ENCODE results near the gene FRMD3. TPM values are rescaled to one million over a fixed set of nuclear protein-coding genes. Genes with fewer than 3 reads are reported as not detected.

Gene FRMD3
- total RNA-seq, 1 experiment from 2014 or later = 1.9 TPM

GRCh38 chr9:83385317-83385716, 152.9 kb downstream of the FRMD3 start:
- Histone ChIP-seq H3K4me2 (no peak overlapping the region), H2AFZ (no peak overlapping the region), H3K4me3 (no peak overlapping the region), H4K20me1 (ENCODE audit: insufficient read depth) (no peaks in the 10 kb centered on the region), H3K4me1 (replicated peaks; ENCODE audit: insufficient read depth) (no peaks in the 10 kb centered on the region), H3K79me2 (ENCODE audit: low read depth) (no peaks in the 10 kb centered on the region), H3K27me3 (ENCODE audit: insufficient read depth, low read depth) (no peaks in the 10 kb centered on the region), H3K27ac (no peak overlapping the region), H3K9me3 (ENCODE audit: insufficient read depth, low read depth) (no peaks in the 10 kb centered on the region), H3K9me2 (ENCODE audit: insufficient read depth) (no peaks in the 10 kb centered on the region), H3K36me3 (ENCODE audit: low read depth) (no peaks in the 10 kb centered on the region), H3F3A (ENCODE audit: insufficient read depth, low read depth) (no peaks in the 10 kb centered on the region)
- DNase-seq = no peak
- intact Hi-C loops (cut with micrococcal nuclease; ENCODE audit: unreplicated experiment) = loop anchor here (10.0 kb wide), 1 partner anchor 89 kb away; no protein-coding TSS in a partner anchor
- no peak for TF ChIP-seq CTCF (conservative IDR thresholded peaks at IDR 0.05)
- POLR2A ChIA-PET (ENCODE audit: unreplicated experiment) = interaction anchor here (0.6 kb wide), 1 partner anchor 27 kb away, joined by 4 read pairs; no protein-coding TSS in a partner anchor
- CTCF ChIA-PET = interaction anchor here (0.6 kb wide), 1 partner anchor 172 kb away, joined by 3 read pairs; no protein-coding TSS in a partner anchor
- no TSS peak for BruUV-seq (replicated peaks)

- DNase-seq = no peak
- Histone ChIP-seq H3K4me3 (no peak overlapping the region), H3K27ac (no peak overlapping the region), H3K4me2 (no peak overlapping the region), H4K20me1 (ENCODE audit: insufficient read depth) (no peaks in the 10 kb centered on the region), H3K9me3 (ENCODE audit: insufficient read depth, low read depth) (no peaks in the 10 kb centered on the region), H3F3A (ENCODE audit: insufficient read depth, low read depth) (no peaks in the 10 kb centered on the region), H3K27me3 (ENCODE audit: insufficient read depth, low read depth) (no peaks in the 10 kb centered on the region), H3K4me1 (replicated peaks; ENCODE audit: insufficient read depth) (no peaks in the 10 kb centered on the region), H3K36me3 (ENCODE audit: low read depth) (no peaks in the 10 kb centered on the region), H2AFZ (no peak overlapping the region), H3K9me2 (ENCODE audit: insufficient read depth) (no peaks in the 10 kb centered on the region), H3K79me2 (ENCODE audit: low read depth) (no peaks in the 10 kb centered on the region)
- no TSS peak for BruUV-seq (replicated peaks)
- intact Hi-C loops (cut with micrococcal nuclease; ENCODE audit: unreplicated experiment) = loop anchor here (10.0 kb wide), 1 partner anchor 91 kb away; no protein-coding TSS in a partner anchor
- ChIA-PET CTCF (no interaction called here), POLR2A (ENCODE audit: unreplicated experiment) (no interaction called here)
- TF ChIP-seq EZH2 (IDR thresholded peaks at IDR 0.05; ENCODE audit: low read depth) = no peak
- TF ChIP-seq CTCF (conservative IDR thresholded peaks at IDR 0.05) = no peak
Measured at GRCh38 chr9:83384214-83384613, 154.0 kb downstream of the FRMD3 start.

GRCh38 chr9:83383034-83383433, 155.2 kb downstream of the FRMD3 start:
- Histone ChIP-seq H3K9me3 (ENCODE audit: insufficient read depth, low read depth) (no peaks in the 10 kb centered on the region), H2AFZ (no peak overlapping the region), H3K4me2 (no peak overlapping the region), H3K4me1 (replicated peaks; ENCODE audit: insufficient read depth) (no peaks in the 10 kb centered on the region), H3K9me2 (ENCODE audit: insufficient read depth) (no peaks in the 10 kb centered on the region), H3K27me3 (ENCODE audit: insufficient read depth, low read depth) (no peaks in the 10 kb centered on the region), H3F3A (ENCODE audit: insufficient read depth, low read depth) (no peaks in the 10 kb centered on the region), H3K27ac (no peak overlapping the region), H3K36me3 (ENCODE audit: low read depth) (no peaks in the 10 kb centered on the region), H4K20me1 (ENCODE audit: insufficient read depth) (no peaks in the 10 kb centered on the region), H3K79me2 (ENCODE audit: low read depth) (no peaks in the 10 kb centered on the region), H3K4me3 (no peak overlapping the region)
- TF ChIP-seq EZH2 (IDR thresholded peaks at IDR 0.05; ENCODE audit: low read depth) (no peak), CTCF (conservative IDR thresholded peaks at IDR 0.05) (no peak)
- ChIA-PET CTCF (no interaction called here), POLR2A (ENCODE audit: unreplicated experiment) (no interaction called here)
- intact Hi-C loops (cut with micrococcal nuclease; ENCODE audit: unreplicated experiment) = loop anchor here (10.0 kb wide), 1 partner anchor 92 kb away; no protein-coding TSS in a partner anchor
- no TSS peak for BruUV-seq (replicated peaks)
- DNase-seq = no peak
